Activated naive CD4-positive, alpha-beta T cell treated with anti-CD3 and anti-CD28 coated beads for 36 hours (primary cell): ENCODE data around the gene PLEKHB2. TPM values are rescaled to one million over a fixed set of nuclear protein-coding genes. Genes with fewer than 3 reads are reported as not detected.
"Not testable (repeated sequence)": the region's sequence is repeated elsewhere in the genome, so short reads cannot be mapped to it uniquely, and the experiment has no call there.

Source experiments
- CTCF ChIA-PET: fragments of 350-600 bp; sonication (Branson Sonifier 250); formaldehyde crosslinking; loops from one replicate; lab custom pipeline; 2021; ENCODE audit warnings: antibody characterized with exemption; lab: Charles Lee
- DNase-seq: peaks from one replicate; pipeline ENCODE4 v3.0.0-alpha.2; 2020
- H3K27ac Mint-ChIP-seq: one replicate; pipeline ENCODE4 v1.8.0; 2021; ENCODE audit warnings: mild to moderate bottlenecking, mixed read lengths
- H3K27me3 Mint-ChIP-seq: one replicate; pipeline ENCODE4 v1.8.0; 2021; ENCODE audit warnings: low read depth, mixed read lengths
- H3K36me3 Mint-ChIP-seq: one replicate; pipeline ENCODE4 v1.8.0; 2021; ENCODE audit warnings: low read depth, mixed read lengths
- H3K4me1 Mint-ChIP-seq: one replicate; pipeline ENCODE4 v1.8.0; 2021; ENCODE audit warnings: low read depth, mixed read lengths
- H3K4me3 Mint-ChIP-seq: one replicate; pipeline ENCODE4 v1.8.0; 2021; ENCODE audit warnings: mild to moderate bottlenecking, moderate library complexity, mixed read lengths
- H3K9me3 Mint-ChIP-seq: one replicate; pipeline ENCODE4 v1.8.0; 2021; ENCODE audit warnings: mixed read lengths
- intact Hi-C: fragments of 100-400 bp; cut with micrococcal nuclease; formaldehyde crosslinking; loops from one replicate; pipeline ENCODE4 v1.15.1; 2023
- total RNA-seq, 2 experiments: library from RNA; stranded (reverse); gene quantifications; one replicate each; pipeline ENCODE4 v1.2.3, GENCODE V29; 2021

PLEKHB2 gene
- 10 to 100 TPM; 43.4 to 43.9 TPM for total RNA-seq

- Mint-ChIP-seq H3K27me3 (no peaks in the 10 kb centered on the region), H3K36me3 (peaks cover 13% of the 10 kb centered on the region), H3K4me1 (peaks cover 40% of the 10 kb centered on the region), H3K27ac (peak within 1 kb of the TSS; percentile 98), H3K9me3 (no peaks in the 10 kb centered on the region), H3K4me3 (peak within 1 kb of the TSS; percentile 93)
- CTCF ChIA-PET: interaction anchor here (3.2 kb wide), 1 partner anchor 13 kb away, joined by 15 read pairs; no protein-coding TSS in a partner anchor
- DNase-seq: peak; percentile 92
- intact Hi-C loops: loop anchor here (1.0 to 10.0 kb wide), 4 partner anchors 49 to 731 kb away; no protein-coding TSS in a partner anchor
These were observed at the start of gene PLEKHB2 for GRCh38 chr2:131105156-131105949. Gene PLEKHB2 (plus strand): TSS chr2:131105336. CDS start chr2:131120942, 15,606 bp downstream.

GRCh38 chr2:131056204-131056931 lies 48.8 kb upstream of the PLEKHB2 start:
- DNase-seq: no peak
- H3K27me3 Mint-ChIP-seq: no peaks in the 10 kb centered on the region
- H3K36me3 Mint-ChIP-seq: peaks cover 33% of the 10 kb centered on the region

GRCh38 chr2:131056932-131057287 lies 48.2 kb upstream of the PLEKHB2 start:
- Mint-ChIP-seq H3K36me3 (peaks cover 27% of the 10 kb centered on the region), H3K9me3 (no peaks in the 10 kb centered on the region), H3K4me3 (no peak overlapping the region), H3K27ac (no peak overlapping the region), H3K27me3 (no peaks in the 10 kb centered on the region), H3K4me1 (peaks cover 10% of the 10 kb centered on the region)
- intact Hi-C loops: no loop called here
- DNase-seq: no peak
- CTCF ChIA-PET: no interaction called here

More at GRCh38 chr2:131056204-131056931, 48.8 kb upstream of the PLEKHB2 start:
- CTCF ChIA-PET: no interaction called here
- Mint-ChIP-seq H3K9me3 (no peaks in the 10 kb centered on the region), H3K4me1 (peaks cover 8% of the 10 kb centered on the region), H3K4me3 (no peak overlapping the region), H3K27ac (no peak overlapping the region)
- intact Hi-C loops: no loop called here

GRCh38 chr2:131058214-131058843 lies 46.8 kb upstream of the PLEKHB2 start:
- no peaks in the 10 kb centered on the region for H3K9me3 Mint-ChIP-seq
- H3K4me3 Mint-ChIP-seq: no peak overlapping the region
- intact Hi-C loops: no loop called here
- CTCF ChIA-PET: no interaction called here
- no peaks in the 10 kb centered on the region for H3K27me3 Mint-ChIP-seq
- peaks cover 15% of the 10 kb centered on the region for H3K4me1 Mint-ChIP-seq
- no peak for DNase-seq
- peaks cover 17% of the 10 kb centered on the region for H3K36me3 Mint-ChIP-seq
- H3K27ac Mint-ChIP-seq: peak overlapping the region; percentile 15

GRCh38 chr2:131058920-131059319 lies 46.2 kb upstream of the PLEKHB2 start:
- H3K27me3 Mint-ChIP-seq: no peaks in the 10 kb centered on the region
- CTCF ChIA-PET: no interaction called here
- peaks cover 17% of the 10 kb centered on the region for H3K36me3 Mint-ChIP-seq
- H3K9me3 Mint-ChIP-seq: no peaks in the 10 kb centered on the region
- no peak overlapping the region for H3K4me3 Mint-ChIP-seq
- H3K4me1 Mint-ChIP-seq: peaks cover 17% of the 10 kb centered on the region
- intact Hi-C loops: no loop called here
- no peak for DNase-seq
- H3K27ac Mint-ChIP-seq: no peak overlapping the region

- no peaks in the 10 kb centered on the region for H3K9me3 Mint-ChIP-seq
- no peak overlapping the region for H3K4me3 Mint-ChIP-seq
- intact Hi-C loops: no loop called here
- H3K27me3 Mint-ChIP-seq: no peaks in the 10 kb centered on the region
- H3K27ac Mint-ChIP-seq: no peak overlapping the region
- peaks cover 19% of the 10 kb centered on the region for H3K36me3 Mint-ChIP-seq
- no peak for DNase-seq
- CTCF ChIA-PET: no interaction called here
- peaks cover 36% of the 10 kb centered on the region for H3K4me1 Mint-ChIP-seq
These were observed 41.4 kb upstream of the PLEKHB2 start for GRCh38 chr2:131063501-131064283.

- peaks cover 35% of the 10 kb centered on the region for H3K4me1 Mint-ChIP-seq
- no peaks in the 10 kb centered on the region for H3K9me3 Mint-ChIP-seq
- DNase-seq: no peak
- peaks cover 22% of the 10 kb centered on the region for H3K36me3 Mint-ChIP-seq
- H3K27ac Mint-ChIP-seq: no peak overlapping the region
- intact Hi-C loops: no loop called here
- H3K4me3 Mint-ChIP-seq: no peak overlapping the region
- CTCF ChIA-PET: interaction anchor here (0.6 kb wide), 1 partner anchor 374 kb away, joined by 3 read pairs; no protein-coding TSS in a partner anchor
- H3K27me3 Mint-ChIP-seq: no peaks in the 10 kb centered on the region
These were observed 40.3 kb upstream of the PLEKHB2 start for GRCh38 chr2:131064589-131065512.

GRCh38 chr2:131067465-131068125 lies 37.5 kb upstream of the PLEKHB2 start:
- H3K9me3 Mint-ChIP-seq: no peaks in the 10 kb centered on the region
- no peaks in the 10 kb centered on the region for H3K27me3 Mint-ChIP-seq
- H3K36me3 Mint-ChIP-seq: peaks cover 37% of the 10 kb centered on the region
- intact Hi-C loops: no loop called here
- CTCF ChIA-PET: interaction anchor here (0.9 kb wide), 1 partner anchor 26 kb away, joined by 3 read pairs; no protein-coding TSS in a partner anchor
- no peak overlapping the region for H3K4me3 Mint-ChIP-seq
- peaks cover 28% of the 10 kb centered on the region for H3K4me1 Mint-ChIP-seq
- H3K27ac Mint-ChIP-seq: no peak overlapping the region
- no peak for DNase-seq

GRCh38 chr2:131068172-131068571 lies 37.0 kb upstream of the PLEKHB2 start:
- H3K27me3 Mint-ChIP-seq, intact Hi-C loops, DNase-seq, H3K4me3 Mint-ChIP-seq, H3K27ac Mint-ChIP-seq, H3K9me3 Mint-ChIP-seq: not testable (repeated sequence)
- peaks cover 26% of the 10 kb centered on the region for H3K4me1 Mint-ChIP-seq
- peaks cover 38% of the 10 kb centered on the region for H3K36me3 Mint-ChIP-seq
- CTCF ChIA-PET: interaction anchor here (0.9 kb wide), 1 partner anchor 27 kb away, joined by 3 read pairs; no protein-coding TSS in a partner anchor

GRCh38 chr2:131075578-131075977 lies 29.6 kb upstream of the PLEKHB2 start:
- H3K9me3 Mint-ChIP-seq, intact Hi-C loops, DNase-seq, CTCF ChIA-PET, H3K4me3 Mint-ChIP-seq, H3K27me3 Mint-ChIP-seq: not testable (repeated sequence)
- H3K36me3 Mint-ChIP-seq: peaks cover 45% of the 10 kb centered on the region
- H3K4me1 Mint-ChIP-seq: peaks cover 38% of the 10 kb centered on the region
- peak overlapping the region; percentile 30 for H3K27ac Mint-ChIP-seq
